ENCODE measurements around the gene KEAP1. TPM values are rescaled to one million over a fixed set of nuclear protein-coding genes. Genes with fewer than 3 reads are reported as not detected.
A peak's percentile ranks its signal among the peaks of the same experiment; 100 is the strongest.
"Not testable (repeated sequence)": the region's sequence is repeated elsewhere in the genome, so short reads cannot be mapped to it uniquely, and the experiment has no call there.

The KEAP1 gene
- 53.5 TPM for total RNA-seq

- Histone ChIP-seq H3K27ac (peak within 1 kb of the TSS; percentile 94), H3K4me3 (peak within 1 kb of the TSS; percentile 76 to 89), H3K27me3 (no peaks in the 10 kb centered on the region), H3K36me3 (peaks cover 0 to 13% of the 10 kb centered on the region in 2 donors), H3K4me1 (peaks cover 37% of the 10 kb centered on the region), H3K9me3 (no peaks in the 10 kb centered on the region)
- TF ChIP-seq POLR2AphosphoS5 (IDR thresholded peaks at IDR 0.05; ENCODE audit: insufficient read depth in 1 of 2, low read depth in 1 of 2): peak in 1 of 2 donors; percentile 60
- TF ChIP-seq POLR2A (IDR thresholded peaks at IDR 0.05): no peak
- intact Hi-C loops (cut with DNase I): loop anchor here (2.0 kb wide), 1 partner anchor 62 kb away; no protein-coding TSS in a partner anchor
- DNase-seq (ENCODE audit: extremely low spot score in 2 of 2): peak in 1 of 2 donors; percentile 86
Measured at GRCh38 chr19:10503002-10503789, at the start of gene KEAP1. KEAP1 (minus strand) TSS chr19:10503356; CDS start chr19:10500033, 3,323 bp downstream.

GRCh38 chr19:10552510-10553053 is 49.4 kb upstream of the KEAP1 start:
- Histone ChIP-seq H3K27ac (no peak overlapping the region), H3K4me1 (peaks cover 47% of the 10 kb centered on the region), H3K36me3 (peaks cover 0 to 77% of the 10 kb centered on the region in 2 donors), H3K9me3 (no peaks in the 10 kb centered on the region), H3K4me3 (no peak overlapping the region), H3K27me3 (no peaks in the 10 kb centered on the region)
- intact Hi-C loops (cut with DNase I): no loop called here
- no peak for DNase-seq (ENCODE audit: extremely low spot score in 2 of 2)
- TF ChIP-seq CTCF (IDR thresholded peaks at IDR 0.05) (no peak), POLR2A (IDR thresholded peaks at IDR 0.05) (no peak), POLR2AphosphoS5 (IDR thresholded peaks at IDR 0.05; ENCODE audit: insufficient read depth in 1 of 2, low read depth in 1 of 2) (no peak)

GRCh38 chr19:10551698-10552301 is 48.6 kb upstream of the KEAP1 start:
- Histone ChIP-seq H3K27ac (no peak overlapping the region), H3K27me3 (no peaks in the 10 kb centered on the region), H3K4me3 (no peak overlapping the region), H3K36me3 (peaks cover 0 to 78% of the 10 kb centered on the region in 2 donors), H3K4me1 (peaks cover 46% of the 10 kb centered on the region), H3K9me3 (no peaks in the 10 kb centered on the region)
- DNase-seq (ENCODE audit: extremely low spot score in 2 of 2): no peak
- TF ChIP-seq CTCF (IDR thresholded peaks at IDR 0.05) (no peak), POLR2AphosphoS5 (IDR thresholded peaks at IDR 0.05; ENCODE audit: insufficient read depth in 1 of 2, low read depth in 1 of 2) (no peak), POLR2A (IDR thresholded peaks at IDR 0.05) (no peak)
- intact Hi-C loops (cut with DNase I): no loop called here

GRCh38 chr19:10551006-10551405 is 47.9 kb upstream of the KEAP1 start:
- H3K9me3 ChIP-seq; H3K27ac ChIP-seq; intact Hi-C loops (cut with DNase I); DNase-seq (ENCODE audit: extremely low spot score in 2 of 2); H3K27me3 ChIP-seq; H3K4me3 ChIP-seq: not testable (repeated sequence)
- H3K36me3 ChIP-seq: peaks cover 0 to 81% of the 10 kb centered on the region in 2 donors
- peaks cover 39% of the 10 kb centered on the region for H3K4me1 ChIP-seq

GRCh38 chr19:10550336-10550735 is 47.2 kb upstream of the KEAP1 start:
- peaks cover 39% of the 10 kb centered on the region for H3K4me1 ChIP-seq
- no peak overlapping the region for H3K4me3 ChIP-seq
- intact Hi-C loops (cut with DNase I): no loop called here
- DNase-seq (ENCODE audit: extremely low spot score in 2 of 2): no peak
- no peaks in the 10 kb centered on the region for H3K27me3 ChIP-seq
- no peak for TF ChIP-seq POLR2AphosphoS5 (IDR thresholded peaks at IDR 0.05; ENCODE audit: insufficient read depth in 1 of 2, low read depth in 1 of 2)
- TF ChIP-seq CTCF (IDR thresholded peaks at IDR 0.05): no peak
- no peak for TF ChIP-seq POLR2A (IDR thresholded peaks at IDR 0.05)
- no peak overlapping the region for H3K27ac ChIP-seq
- H3K9me3 ChIP-seq: no peaks in the 10 kb centered on the region
- peaks cover 0 to 78% of the 10 kb centered on the region in 2 donors for H3K36me3 ChIP-seq

Data from vagina (tissue), 2 donors.